HG03045 (cell line): ENCODE results near the gene GPT2.
"Not testable (repeated sequence)": the region's sequence is repeated elsewhere in the genome, so short reads cannot be mapped to it uniquely, and the experiment has no call there.

ENCODE experiments used
- ATAC-seq: cut with Tn5 transposase; IDR thresholded peaks from one replicate; pipeline ENCODE4 v1.9.1; 2021; ENCODE audit warnings: mild to moderate bottlenecking, moderate library complexity; ENCODE audit not compliant: unreplicated experiment

Gene GPT2

DNA sequence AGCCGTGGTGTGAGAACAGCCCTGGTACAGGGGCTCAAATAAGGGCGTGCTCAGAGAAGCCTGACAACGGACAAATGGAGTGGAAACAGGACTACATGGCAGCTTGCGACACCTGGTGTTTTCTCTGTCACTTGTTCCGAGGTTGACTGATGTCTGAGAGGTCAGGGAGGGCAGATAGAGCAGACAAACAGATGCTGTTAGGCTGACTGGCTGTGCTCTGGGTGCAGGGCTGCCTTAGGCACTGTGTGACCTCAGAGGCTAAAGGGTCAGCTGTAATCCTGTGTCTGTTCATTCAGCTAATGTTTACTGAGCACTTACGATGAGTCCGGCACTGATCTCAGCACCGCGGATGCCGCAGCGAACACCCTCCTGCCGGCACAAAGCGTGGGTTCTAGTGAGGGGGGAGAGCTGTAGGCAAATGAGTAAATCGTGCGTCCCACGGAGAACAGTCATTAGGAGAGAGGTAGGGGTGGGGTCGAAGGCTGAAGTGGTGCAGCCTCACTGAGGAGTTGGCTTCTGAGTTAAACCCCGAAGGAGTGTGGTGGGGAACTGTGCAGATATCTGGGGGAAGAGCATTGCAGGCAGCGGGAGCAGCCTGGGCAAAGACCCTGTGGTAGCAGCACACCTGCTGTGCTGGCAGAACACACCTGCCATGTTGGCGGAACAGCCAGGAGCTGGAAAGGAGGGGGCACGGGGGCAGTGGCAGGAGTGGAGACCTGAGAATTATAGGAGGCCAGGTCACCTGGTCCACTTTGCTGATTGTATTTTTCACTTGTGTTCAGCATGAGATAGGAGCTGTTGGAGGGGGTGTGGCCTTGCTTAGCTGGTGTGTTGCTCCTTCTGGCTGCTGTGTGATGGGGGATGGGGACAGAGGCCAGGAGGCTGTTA, 35.0 kb downstream of the GPT2 start:
- peak; percentile 89 for ATAC-seq

DNA sequence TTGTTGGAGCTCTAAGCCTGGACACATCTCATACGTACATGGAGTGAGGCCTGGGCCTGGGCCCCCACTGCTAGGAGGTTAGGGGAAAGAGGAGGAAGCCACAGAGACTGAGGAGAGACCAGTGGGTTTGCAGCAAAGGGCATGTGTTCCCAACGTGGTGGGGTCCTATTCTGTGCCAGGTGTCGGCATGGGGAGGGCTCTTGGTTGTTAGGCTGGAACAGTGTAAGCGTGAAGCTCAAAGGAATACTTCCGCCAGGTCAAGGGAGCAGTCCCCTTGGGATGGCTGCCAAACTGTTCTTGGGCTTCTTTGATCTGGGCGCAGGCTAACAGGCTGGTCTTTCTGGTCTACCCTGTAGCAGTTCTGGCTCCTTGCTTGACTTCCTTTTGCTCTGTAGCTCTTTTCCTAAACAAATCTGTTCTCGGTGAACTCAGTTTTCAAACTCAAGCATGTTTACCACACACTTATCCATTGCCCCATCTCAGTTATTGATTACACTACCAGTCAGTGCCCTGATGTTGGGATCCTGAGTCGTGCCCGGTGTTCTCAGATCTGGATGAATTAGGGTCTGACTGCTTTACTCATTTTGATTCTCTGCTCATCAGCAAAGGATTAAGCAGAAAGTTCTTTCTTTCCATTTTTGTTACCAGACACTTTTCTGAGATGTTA, 36.4 kb downstream of the GPT2 start:
- no peak for ATAC-seq

DNA sequence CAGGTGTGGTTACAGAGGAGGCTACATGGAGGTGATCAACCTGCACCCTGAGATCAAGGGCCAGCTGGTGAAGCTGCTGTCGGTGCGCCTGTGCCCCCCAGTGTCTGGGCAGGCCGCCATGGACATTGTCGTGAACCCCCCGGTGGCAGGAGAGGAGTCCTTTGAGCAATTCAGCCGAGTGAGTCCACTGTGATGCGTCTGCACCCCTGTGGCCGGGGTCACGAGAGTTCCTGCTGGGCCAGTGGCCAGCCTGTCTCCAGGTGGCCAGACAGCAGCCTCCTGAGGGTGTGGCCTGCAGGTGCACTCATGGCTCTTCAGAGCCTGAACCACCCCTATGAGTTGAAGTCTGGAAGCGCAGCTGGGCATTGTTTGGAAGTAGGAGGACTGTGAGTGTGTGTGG, 38.1 kb downstream of the GPT2 start:
- ATAC-seq, result no peak

DNA sequence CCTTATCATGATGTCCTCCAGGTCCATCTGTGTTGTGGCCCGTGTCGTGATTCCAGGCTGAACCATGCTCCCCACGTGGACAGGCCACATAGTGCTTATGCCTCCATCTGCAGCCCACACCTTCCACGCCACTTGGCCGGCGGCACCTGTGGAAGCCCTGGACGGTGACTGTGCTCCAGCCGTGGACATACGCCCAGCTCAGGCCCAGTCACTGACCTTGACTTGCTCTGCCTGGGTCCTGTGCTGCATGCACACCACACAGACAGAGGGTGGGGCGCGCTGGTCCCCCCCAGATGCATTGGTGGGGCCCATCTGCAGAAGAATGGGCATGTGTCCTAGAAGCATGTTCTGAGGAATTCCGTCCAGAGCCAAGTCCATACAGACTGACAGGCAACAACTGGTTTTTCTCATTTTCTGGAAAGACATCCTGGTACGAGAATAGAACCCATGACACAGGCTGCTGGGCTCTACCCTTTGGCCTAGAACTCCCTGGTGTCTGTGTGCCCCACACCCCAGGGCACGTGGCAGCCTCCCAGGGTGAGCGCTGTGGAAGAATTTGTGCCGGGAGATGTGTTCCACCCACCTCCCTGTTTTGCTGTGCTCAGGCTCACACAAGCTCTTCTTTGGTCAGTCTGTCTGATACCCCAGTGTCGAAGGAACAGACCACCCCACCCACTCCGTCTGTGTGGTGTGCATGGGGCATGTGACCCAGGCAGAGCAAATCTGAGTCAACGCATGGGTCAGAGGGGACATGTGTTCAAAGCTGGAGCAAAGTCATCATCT, 39.5 kb downstream of the GPT2 start:
- no peak for ATAC-seq

DNA sequence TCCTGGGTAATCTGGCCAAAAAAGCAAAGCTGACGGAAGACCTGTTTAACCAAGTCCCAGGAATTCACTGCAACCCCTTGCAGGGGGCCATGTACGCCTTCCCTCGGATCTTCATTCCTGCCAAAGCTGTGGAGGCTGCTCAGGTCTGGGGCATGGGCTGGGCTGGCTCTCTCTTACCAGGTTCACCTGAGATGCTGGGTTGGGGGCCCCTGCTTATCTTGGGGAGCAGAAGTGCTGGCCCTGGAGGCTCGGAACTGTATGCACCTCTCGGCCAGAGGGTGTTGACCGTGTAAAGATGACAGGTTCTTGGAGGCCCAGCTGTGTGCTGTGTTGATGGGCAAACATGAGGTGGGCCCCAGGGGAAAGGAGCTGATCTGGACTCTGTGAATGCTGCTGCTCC, 40.2 kb downstream of the GPT2 start:
- ATAC-seq, result no peak

DNA sequence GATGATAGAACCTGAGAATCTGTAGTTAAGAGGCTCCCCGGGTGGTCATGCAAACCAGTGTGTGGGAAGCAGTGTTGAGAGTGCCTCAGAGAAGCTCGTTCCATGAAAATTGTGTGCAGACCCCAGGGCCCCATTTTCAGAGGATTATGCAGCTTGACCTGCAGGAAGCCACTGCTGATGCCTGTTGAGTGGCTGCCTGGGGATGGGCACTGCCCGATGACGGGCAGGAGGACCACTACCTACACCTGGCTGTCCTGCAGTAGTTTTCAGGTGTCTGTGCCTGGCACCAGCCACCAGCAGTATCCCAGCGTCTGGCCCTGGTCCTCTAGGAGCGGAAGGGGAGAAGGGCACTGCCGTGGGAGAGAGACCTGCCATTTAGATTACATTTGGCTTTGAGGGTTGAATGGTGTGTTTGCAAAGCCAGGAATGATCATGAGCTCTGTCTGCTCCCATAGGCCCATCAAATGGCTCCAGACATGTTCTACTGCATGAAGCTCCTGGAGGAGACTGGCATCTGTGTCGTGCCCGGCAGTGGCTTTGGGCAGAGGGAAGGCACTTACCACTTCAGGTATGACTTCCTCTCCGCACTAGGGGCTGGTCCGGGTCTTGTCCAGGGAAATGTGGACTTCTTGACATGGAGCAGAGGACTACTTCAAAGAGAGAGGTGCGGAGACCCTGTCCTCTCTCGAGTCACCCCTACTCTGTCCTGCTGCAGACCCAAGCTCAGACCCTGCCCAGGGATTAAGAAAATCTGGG, 42.5 kb downstream of the GPT2 start:
- no peak for ATAC-seq

DNA sequence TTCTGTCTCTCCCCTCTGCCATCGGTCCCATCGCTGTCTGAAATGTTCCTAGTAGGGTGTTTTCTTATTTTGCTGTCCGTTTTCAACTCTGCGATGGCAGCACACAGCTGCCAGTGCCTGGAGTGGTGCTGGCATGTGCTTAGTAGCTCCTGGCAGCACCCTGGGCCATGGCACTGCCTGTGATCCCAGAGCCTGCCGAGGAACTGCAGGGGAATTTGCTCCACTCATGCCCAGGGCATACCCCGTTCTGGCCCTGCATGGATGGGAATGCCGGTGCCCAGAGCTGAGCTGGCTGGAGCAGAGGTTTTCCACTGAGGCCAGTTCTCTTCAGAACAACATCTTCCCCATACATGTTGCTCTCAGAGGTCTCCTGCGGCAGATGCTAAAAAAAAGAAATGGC, 43.1 kb downstream of the GPT2 start:
- no peak for ATAC-seq

DNA sequence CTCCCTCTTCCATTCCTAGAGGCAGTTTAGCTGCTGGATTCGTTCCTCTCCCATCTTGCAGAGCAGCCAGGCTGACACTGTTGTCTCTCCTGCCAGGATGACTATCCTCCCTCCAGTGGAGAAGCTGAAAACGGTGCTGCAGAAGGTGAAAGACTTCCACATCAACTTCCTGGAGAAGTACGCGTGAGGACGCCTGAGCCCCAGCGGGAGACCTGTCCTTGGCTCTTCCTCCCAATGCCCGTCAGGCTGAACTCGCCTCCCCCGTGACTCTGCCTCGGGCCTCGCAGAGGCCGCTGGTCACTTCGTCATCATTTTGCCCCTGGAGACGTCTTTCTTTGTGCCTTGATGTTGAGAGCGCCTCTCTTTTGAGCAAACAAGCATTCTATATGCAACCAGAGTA, 44.6 kb downstream of the GPT2 start:
- no peak for ATAC-seq

DNA sequence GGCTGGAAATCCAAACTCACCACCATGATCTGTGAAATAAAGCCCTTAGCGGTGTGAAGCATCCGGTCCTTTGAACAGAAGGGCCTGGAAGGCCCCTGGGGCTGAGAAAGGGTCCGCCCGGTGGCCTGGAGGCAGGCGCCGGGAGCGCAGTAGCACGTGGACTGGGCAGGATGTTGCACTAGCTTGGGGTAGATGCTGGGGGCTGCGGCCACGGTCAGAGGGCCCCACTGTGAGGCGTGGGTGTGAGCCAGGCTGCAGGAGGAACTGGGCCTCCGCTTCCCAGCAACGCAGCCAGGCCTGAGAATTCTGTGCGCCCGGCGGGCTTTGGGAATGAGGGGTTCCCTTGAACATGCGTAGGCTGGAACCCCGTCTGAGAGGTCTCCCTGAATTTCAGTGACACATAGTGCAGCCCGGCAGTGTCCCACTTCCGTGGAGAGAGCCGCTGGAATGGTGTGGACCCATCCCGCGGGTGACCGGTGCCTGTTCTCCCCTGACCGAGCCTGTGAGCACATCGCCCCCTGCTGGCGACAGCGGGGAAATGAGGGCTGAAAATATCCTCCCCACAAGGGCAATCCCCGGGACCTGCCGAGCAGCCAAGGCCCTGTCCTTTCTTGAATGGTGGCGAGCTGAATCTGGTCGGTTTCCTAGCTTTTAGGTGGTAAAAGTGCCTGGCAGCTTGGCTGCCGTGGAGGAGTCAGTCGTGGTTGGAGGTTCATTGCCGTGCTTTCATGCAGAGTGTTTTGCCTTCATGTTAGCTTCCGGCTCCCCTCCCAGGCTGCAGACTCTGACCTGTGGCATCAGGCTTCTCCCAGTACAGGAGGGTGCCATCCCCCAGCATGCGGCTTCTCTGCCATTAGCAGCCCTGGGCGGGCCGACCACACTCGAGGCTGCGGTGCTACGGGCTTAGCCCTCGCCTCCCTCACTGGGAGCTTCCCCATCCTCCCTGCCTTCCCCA, 45.5 kb downstream of the GPT2 start:
- ATAC-seq, result peak; percentile 64

DNA sequence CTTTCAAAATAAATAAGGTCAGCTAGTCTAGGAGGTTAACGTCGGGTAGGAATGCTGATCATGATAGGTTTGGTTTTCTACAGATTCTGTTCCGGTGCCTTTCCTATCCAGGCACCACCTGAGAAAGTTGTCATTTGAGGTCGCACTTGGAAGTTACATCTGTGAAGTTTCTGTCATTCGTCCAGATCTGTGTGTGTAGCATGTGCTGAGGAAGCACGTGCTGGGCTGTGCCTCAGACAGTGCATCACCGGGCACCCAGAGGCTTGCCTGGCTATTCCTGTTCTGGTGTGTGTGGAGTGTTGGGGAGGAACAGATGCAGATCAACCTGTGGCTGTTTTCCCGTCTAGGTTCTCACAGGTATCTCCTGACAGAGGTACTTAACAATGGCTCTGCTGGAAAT, 46.7 kb downstream of the GPT2 start:
- no peak for ATAC-seq

DNA sequence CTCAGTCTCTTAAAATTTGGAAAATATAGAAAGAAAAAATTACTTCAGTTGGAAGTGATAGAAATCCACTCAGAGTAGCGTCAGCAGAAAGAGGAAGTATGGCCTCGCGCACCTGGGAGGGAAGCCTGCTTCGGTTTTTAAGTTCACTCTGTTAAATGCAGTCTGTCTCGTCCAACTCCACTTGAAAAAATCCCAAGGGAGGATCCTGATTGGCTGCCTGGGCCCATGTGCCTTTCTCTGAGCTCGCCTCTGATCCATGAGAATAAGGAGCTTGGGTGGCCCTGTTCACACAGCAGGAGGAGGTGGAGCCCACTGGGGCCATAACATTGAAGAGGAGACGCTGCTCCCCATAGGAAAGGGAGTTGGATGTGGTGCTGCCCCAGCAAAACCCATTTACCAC, 48.6 kb downstream of the GPT2 start:
- no peak for ATAC-seq

DNA sequence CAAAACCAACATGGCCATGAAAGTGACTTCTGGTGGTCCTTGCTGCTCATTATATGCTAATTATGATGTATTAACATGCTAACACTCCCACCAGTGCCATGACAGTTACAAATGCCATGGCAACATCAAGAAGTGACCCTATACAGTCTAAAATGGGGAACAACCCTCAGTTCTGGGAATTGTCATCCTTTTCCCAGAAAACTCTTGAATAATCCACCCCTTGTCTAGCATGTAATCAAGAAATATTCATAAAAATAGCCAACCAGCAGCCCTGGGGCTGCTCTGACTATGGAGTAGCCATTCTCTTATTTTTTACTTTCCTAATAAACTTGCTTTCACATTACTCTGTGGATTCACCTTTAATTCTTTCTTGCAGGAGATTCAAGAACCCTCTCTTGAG, 53.4 kb downstream of the GPT2 start:
- no peak for ATAC-seq

DNA sequence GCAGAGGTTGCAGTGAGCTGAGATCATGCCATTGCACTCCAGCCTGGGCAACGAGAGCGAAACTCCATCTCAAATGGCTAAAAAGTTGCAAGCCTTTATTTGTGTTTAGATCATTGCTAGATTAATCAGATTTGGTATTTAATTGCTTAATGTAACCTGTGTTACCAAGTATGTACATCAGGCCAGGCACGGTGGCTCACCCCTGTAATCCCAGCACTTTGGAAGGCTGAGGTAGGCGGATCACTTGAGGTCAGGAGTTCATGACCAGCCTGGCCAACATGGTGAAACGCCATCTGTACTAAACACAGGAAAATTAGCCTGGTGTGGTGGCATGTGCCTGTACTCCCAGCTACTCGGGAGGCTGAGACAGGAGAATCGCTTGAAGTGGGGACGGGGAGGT, 60.6 kb downstream of the GPT2 start:
- ATAC-seq, result not testable (repeated sequence)

DNA sequence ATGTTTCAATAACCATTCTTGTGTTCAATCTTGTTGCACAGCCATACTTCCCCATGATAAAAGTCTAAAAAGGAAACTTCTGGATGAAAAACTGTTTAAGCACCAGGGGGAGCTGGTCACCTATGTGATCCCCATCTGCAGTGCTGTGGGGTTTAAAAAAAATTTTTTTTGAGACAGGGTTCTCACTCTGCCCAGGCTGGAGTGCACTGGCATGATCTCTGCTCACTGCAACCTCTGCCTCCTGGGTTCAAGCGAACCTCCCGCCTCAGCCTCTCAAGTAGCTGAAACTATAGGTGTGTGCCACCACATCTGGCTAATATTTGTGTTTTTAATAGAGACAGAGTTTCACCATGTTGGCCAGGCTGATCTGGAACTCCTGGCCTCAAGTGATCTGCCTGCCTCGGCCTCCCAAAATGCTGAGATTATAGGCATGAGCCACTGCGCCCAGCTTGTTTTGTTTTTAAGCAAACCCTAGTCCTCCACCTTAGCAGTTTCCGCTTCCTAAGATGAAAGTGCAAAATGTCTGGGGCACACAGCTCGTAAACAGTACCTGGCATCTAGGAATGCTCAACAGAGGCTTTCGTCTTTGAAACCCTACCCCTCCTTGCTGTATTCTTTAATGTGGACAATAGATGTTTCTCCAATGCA, 63.9 kb downstream of the GPT2 start:
- ATAC-seq, result no peak

DNA sequence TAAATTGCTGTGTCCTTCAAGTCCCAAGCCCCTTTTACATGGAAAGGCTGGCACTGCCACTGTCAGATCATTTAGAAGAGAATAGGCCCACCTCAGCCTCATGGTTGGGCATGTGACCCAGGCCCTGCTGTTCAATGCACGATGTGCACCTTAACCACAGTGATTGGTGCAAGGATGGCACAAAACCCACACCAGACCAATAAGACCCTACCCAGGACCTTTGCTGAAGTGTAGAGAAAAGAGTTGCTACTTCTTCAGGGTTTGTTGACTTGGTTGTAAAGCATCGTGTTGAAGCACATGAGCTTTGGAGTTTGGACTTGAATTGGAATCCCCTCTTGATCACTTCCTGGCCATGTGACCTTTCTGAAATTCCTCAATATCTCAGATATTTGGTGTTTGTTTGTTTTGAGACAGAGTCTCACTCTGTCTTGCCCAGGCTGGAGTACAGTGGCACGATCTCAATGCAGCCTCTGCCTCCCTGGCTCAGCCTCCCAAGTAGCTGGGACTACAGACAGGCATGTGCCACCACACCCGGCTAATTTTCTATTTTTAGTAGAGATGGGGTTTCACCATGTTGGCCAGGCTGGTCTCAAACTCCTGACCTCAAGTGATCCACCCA, 64.5 kb downstream of the GPT2 start:
- ATAC-seq, result no peak

DNA sequence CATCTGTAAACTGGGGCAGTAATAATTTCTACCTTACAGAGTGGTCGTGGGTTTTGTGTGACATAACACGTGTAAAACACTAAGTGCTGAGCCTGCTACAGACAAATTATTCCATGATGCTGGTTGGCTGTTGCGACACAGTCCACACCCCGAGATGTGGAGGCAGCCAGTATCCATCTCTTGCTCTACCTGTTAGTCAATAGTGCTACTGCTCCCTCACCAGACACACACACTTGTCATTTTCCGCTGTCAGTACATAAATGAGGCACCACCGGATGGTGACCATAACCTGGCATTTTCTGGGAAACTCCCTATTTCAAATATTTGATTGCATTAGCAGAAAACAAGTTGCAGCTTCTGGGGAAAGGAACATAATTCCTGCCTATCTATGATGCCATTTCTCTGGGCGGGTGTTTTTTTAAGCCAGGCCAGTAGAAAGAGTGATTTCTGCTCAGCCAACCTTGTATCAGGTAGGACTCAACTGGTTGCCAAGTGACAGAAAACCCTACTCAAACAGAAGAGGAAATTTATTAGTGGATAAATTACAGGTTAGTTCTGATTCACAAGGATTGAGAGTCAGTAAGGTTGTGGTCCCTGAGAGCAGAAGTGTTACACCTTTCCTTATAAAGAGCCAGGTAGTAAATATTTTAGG, 65.2 kb downstream of the GPT2 start:
- ATAC-seq, result no peak

DNA sequence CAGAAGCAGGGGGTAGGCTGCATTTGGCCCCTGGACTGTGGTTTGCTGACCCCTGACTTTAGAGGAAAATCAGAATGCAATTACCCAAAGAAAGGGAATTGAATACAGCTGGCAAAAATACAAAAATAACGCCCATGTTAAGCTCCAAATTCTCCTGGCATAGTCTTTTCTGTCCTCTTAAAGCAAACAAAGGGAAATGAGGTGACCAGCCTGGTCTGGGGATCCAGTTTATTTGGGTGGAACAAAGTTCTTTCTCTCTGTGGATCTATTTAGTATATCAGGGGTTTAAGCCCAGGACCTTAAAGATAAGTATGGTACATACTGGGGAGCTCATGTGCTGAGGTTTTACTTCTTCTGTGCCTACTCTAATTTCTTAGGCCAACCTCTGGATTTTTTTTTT, 65.8 kb downstream of the GPT2 start:
- no peak for ATAC-seq

DNA sequence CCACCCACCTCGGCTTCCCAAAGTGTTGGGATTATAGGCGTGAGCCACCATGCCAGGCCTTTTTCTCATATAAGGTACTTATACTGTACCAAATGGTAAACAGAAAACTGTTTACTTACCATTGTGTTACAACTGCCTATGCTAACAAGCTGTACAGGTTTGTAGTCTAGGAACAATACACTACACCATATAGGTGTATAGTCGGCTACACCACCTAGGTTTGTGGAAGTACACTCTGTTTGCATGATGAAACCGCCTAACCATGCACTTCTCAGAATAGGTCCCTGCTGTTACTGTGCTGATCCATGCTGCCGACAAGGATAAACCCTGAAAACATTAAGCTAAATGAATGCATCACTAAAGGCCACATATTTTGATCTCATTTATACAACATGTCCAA, 70.4 kb downstream of the GPT2 start:
- ATAC-seq, result no peak
